ENCODE data around the gene FAAP24.
"Not testable (repeated sequence)": the region's sequence is repeated elsewhere in the genome, so short reads cannot be mapped to it uniquely, and the experiment has no call there.

DNA sequence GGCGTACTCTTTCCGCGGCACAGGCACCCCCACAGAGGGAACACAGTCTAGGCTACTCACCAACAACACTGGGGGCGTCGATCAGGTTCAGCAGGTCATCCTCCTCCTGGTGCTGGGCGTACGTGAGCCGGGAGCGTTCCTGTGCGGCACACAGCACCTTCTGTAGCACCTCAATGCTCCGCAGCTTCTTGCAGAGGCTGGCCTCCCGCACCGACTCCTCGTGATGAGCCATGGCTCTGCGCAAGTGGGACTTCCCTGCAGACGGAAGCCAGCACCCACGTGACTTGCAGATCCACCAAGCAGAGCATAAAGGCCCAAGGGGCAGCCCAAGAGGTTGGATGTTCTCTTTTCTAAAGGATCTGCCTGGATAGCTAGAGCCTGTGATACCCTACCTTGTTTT lies 23.9 kb downstream of the FAAP24 start:
- TF ChIP-seq CTCF (IDR thresholded peaks at IDR 0.05; ENCODE audit: insufficient read depth, low read depth, low read length); EZH2 (IDR thresholded peaks at IDR 0.05; ENCODE audit: insufficient read depth, low read length): not testable (repeated sequence)
